GM18868 (cell line): ENCODE results near the gene ECEL1.

Experiments used
- ATAC-seq: cut with Tn5 transposase; IDR thresholded peaks from one replicate; pipeline ENCODE4 v1.9.1; 2021; ENCODE audit warnings: mild to moderate bottlenecking, moderate library complexity; ENCODE audit not compliant: unreplicated experiment

The ECEL1 gene

GRCh38 chr2:232484628-232485347 is 2.8 kb downstream of the ECEL1 start:
- no peak for ATAC-seq

GRCh38 chr2:232483923-232484627 is 3.6 kb downstream of the ECEL1 start:
- no peak for ATAC-seq

- ATAC-seq: no peak
These were observed 4.2 kb downstream of the ECEL1 start for GRCh38 chr2:232483311-232483922.

- no peak for ATAC-seq
These were observed 5.1 kb downstream of the ECEL1 start for GRCh38 chr2:232482301-232483238.

GRCh38 chr2:232481322-232482140 is 6.1 kb downstream of the ECEL1 start:
- ATAC-seq: no peak

- ATAC-seq: no peak
These were observed 7.1 kb downstream of the ECEL1 start for GRCh38 chr2:232480201-232481190.

- no peak for ATAC-seq
These were observed 8.1 kb downstream of the ECEL1 start for GRCh38 chr2:232479341-232480200.

GRCh38 chr2:232478571-232479340 is 8.9 kb downstream of the ECEL1 start:
- no peak for ATAC-seq

GRCh38 chr2:232477751-232478510 is 9.7 kb downstream of the ECEL1 start:
- ATAC-seq: no peak

- ATAC-seq: no peak
These were observed 10.8 kb downstream of the ECEL1 start for GRCh38 chr2:232476791-232477190.

- no peak for ATAC-seq
These were observed 11.6 kb downstream of the ECEL1 start for GRCh38 chr2:232476045-232476444.

GRCh38 chr2:232473467-232473890 is 14.2 kb downstream of the ECEL1 start:
- ATAC-seq: no peak

- no peak for ATAC-seq
These were observed 21.4 kb downstream of the ECEL1 start for GRCh38 chr2:232466221-232466620.

- no peak for ATAC-seq
These were observed 22.6 kb downstream of the ECEL1 start for GRCh38 chr2:232465061-232465460.

GRCh38 chr2:232464544-232464885 is 23.1 kb downstream of the ECEL1 start:
- no peak for ATAC-seq

GRCh38 chr2:232463701-232464543 is 23.7 kb downstream of the ECEL1 start:
- ATAC-seq: no peak
